ENCODE data around the gene NDUFS6. TPM values are rescaled to one million over a fixed set of nuclear protein-coding genes. Genes with fewer than 3 reads are reported as not detected.

The NDUFS6 gene
- total RNA-seq, 1 donor from 2014 or later: 37.6 TPM

- Histone ChIP-seq H3K4me2 (ENCODE audit: low read length) (no peak overlapping the region), H3K27ac (ENCODE audit: low read depth, low read length) (no peak overlapping the region), H3K36me3 (ENCODE audit: insufficient read depth, low read length) (no peaks in the 10 kb centered on the region), H3K27me3 (ENCODE audit: insufficient read depth, low read length) (no peaks in the 10 kb centered on the region), H3K79me2 (ENCODE audit: insufficient read depth, low read length) (no peaks in the 10 kb centered on the region), H3K9me3 (ENCODE audit: insufficient read depth, low read depth, low read length) (no peaks in the 10 kb centered on the region), H3K4me1 (ENCODE audit: insufficient read depth, low read length) (no peaks in the 10 kb centered on the region), H3K4me3 (ENCODE audit: insufficient read depth, low read depth, low read length) (no peak overlapping the region), H2AFZ (ENCODE audit: low read depth, low read length) (no peak overlapping the region), H4K20me1 (ENCODE audit: insufficient read depth, low read length) (no peaks in the 10 kb centered on the region), H3K9ac (ENCODE audit: low read length) (no peak overlapping the region)
- Mint-ChIP-seq H3K4me3 (ENCODE audit: unreplicated experiment) (no peak overlapping the region), H3K4me1 (ENCODE audit: low read depth, unreplicated experiment) (no peaks in the 10 kb centered on the region), H3K27me3 (ENCODE audit: low read depth, unreplicated experiment) (peaks cover 28% of the 10 kb centered on the region), H3K27ac (ENCODE audit: unreplicated experiment) (no peak overlapping the region), H3K9me3 (ENCODE audit: unreplicated experiment) (no peaks in the 10 kb centered on the region), H3K36me3 (ENCODE audit: low read depth, unreplicated experiment) (no peaks in the 10 kb centered on the region)
- DNase-seq (ENCODE audit: low read depth) (no peak), FAIRE-seq (no peak)
- no peak for TF ChIP-seq EZH2 (IDR thresholded peaks at IDR 0.05; ENCODE audit: insufficient read depth, low read length)
These were observed 37.1 kb upstream of the NDUFS6 start for GRCh38 chr5:1763960-1764605.

- no peak overlapping the region for H3K27ac Mint-ChIP-seq (ENCODE audit: unreplicated experiment)
- DNase-seq (ENCODE audit: low read depth) (no peak), FAIRE-seq (no peak)
- H3K36me3 ChIP-seq (ENCODE audit: insufficient read depth, low read length): no peaks in the 10 kb centered on the region
- H3K36me3 Mint-ChIP-seq (ENCODE audit: low read depth, unreplicated experiment): no peaks in the 10 kb centered on the region
- H3K27ac ChIP-seq (ENCODE audit: low read depth, low read length): no peak overlapping the region
- no peaks in the 10 kb centered on the region for H3K9me3 ChIP-seq (ENCODE audit: insufficient read depth, low read depth, low read length)
- no peaks in the 10 kb centered on the region for H3K79me2 ChIP-seq (ENCODE audit: insufficient read depth, low read length)
- TF ChIP-seq CTCF (IDR thresholded peaks at IDR 0.05; ENCODE audit: insufficient read depth, low read depth, low read length) (no peak), EZH2 (IDR thresholded peaks at IDR 0.05; ENCODE audit: insufficient read depth, low read length) (no peak)
- no peaks in the 10 kb centered on the region for H3K9me3 Mint-ChIP-seq (ENCODE audit: unreplicated experiment)
- no peaks in the 10 kb centered on the region for H3K4me1 ChIP-seq (ENCODE audit: insufficient read depth, low read length)
- H3K9ac ChIP-seq (ENCODE audit: low read length): no peak overlapping the region
- no peak overlapping the region for H3K4me2 ChIP-seq (ENCODE audit: low read length)
- H3K27me3 Mint-ChIP-seq (ENCODE audit: low read depth, unreplicated experiment): peaks cover 28% of the 10 kb centered on the region
- no peak overlapping the region for H3K4me3 Mint-ChIP-seq (ENCODE audit: unreplicated experiment)
- no peak overlapping the region for H3K4me3 ChIP-seq (ENCODE audit: insufficient read depth, low read depth, low read length)
- no peak overlapping the region for H2AFZ ChIP-seq (ENCODE audit: low read depth, low read length)
- no peaks in the 10 kb centered on the region for H3K27me3 ChIP-seq (ENCODE audit: insufficient read depth, low read length)
- H3K4me1 Mint-ChIP-seq (ENCODE audit: low read depth, unreplicated experiment): no peaks in the 10 kb centered on the region
- H4K20me1 ChIP-seq (ENCODE audit: insufficient read depth, low read length): no peaks in the 10 kb centered on the region
These were observed 36.6 kb upstream of the NDUFS6 start for GRCh38 chr5:1764606-1764960.

DNA sequence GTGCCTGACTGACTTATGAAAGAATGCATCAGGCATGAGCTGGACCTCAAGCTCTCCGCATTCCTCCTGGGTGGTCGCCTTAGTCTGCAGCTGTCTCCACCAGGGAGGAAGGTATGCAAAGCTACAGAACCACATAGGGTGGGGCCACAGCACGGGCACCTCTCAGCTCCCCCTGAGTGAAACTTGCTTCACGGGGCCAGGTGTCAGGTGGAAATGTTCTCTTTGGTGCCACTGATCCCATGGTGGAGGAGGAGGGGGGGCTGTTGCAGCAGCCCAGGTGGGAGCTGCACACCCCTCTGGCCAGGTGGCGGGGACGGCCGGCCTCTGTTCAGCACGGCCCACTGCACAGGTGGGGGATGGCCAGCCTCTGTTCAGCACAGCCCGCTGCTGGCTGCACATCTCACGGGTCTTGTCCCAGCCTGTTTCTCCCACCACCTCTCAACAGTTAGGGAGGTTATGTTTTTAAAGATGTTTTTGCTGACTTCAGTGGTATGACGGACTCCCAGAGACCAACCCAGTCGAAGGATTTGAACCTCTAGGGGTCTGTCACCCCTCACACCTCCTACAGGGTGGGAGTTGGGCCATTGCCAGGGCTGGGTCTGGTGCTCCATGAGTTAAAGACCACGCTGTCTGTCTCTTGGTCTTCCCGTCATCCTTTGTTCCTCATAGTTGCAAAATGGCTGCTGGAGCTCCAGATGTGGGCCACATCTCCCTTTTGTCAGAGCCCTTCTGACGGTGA lies 35.9 kb upstream of the NDUFS6 start:
- no peaks in the 10 kb centered on the region for H3K9me3 ChIP-seq (ENCODE audit: insufficient read depth, low read depth, low read length)
- Mint-ChIP-seq H3K9me3 (ENCODE audit: unreplicated experiment) (no peaks in the 10 kb centered on the region), H3K4me1 (ENCODE audit: low read depth, unreplicated experiment) (no peaks in the 10 kb centered on the region), H3K27ac (ENCODE audit: unreplicated experiment) (no peak overlapping the region), H3K36me3 (ENCODE audit: low read depth, unreplicated experiment) (no peaks in the 10 kb centered on the region), H3K27me3 (ENCODE audit: low read depth, unreplicated experiment) (peaks cover 28% of the 10 kb centered on the region), H3K4me3 (ENCODE audit: unreplicated experiment) (no peak overlapping the region)
- DNase-seq (ENCODE audit: low read depth): no peak
- H3K27me3 ChIP-seq (ENCODE audit: insufficient read depth, low read length): no peaks in the 10 kb centered on the region
- TF ChIP-seq EZH2 (IDR thresholded peaks at IDR 0.05; ENCODE audit: insufficient read depth, low read length): no peak
- no peak for TF ChIP-seq CTCF (IDR thresholded peaks at IDR 0.05; ENCODE audit: insufficient read depth, low read depth, low read length)
- H4K20me1 ChIP-seq (ENCODE audit: insufficient read depth, low read length): no peaks in the 10 kb centered on the region
- H2AFZ ChIP-seq (ENCODE audit: low read depth, low read length): no peak overlapping the region
- no peak overlapping the region for H3K9ac ChIP-seq (ENCODE audit: low read length)
- FAIRE-seq: no peak
- no peak overlapping the region for H3K4me3 ChIP-seq (ENCODE audit: insufficient read depth, low read depth, low read length)
- no peaks in the 10 kb centered on the region for H3K4me1 ChIP-seq (ENCODE audit: insufficient read depth, low read length)
- H3K4me2 ChIP-seq (ENCODE audit: low read length): no peak overlapping the region
- H3K36me3 ChIP-seq (ENCODE audit: insufficient read depth, low read length): no peaks in the 10 kb centered on the region
- no peaks in the 10 kb centered on the region for H3K79me2 ChIP-seq (ENCODE audit: insufficient read depth, low read length)
- H3K27ac ChIP-seq (ENCODE audit: low read depth, low read length): no peak overlapping the region

All from astrocyte (in vitro differentiated cells and primary cell).